Calu3 (cell line): ENCODE results near the gene TOP3A. TPM values are rescaled to one million over a fixed set of nuclear protein-coding genes. Genes with fewer than 3 reads are reported as not detected.

Source experiments
- BruUV-seq: library from RNA; stranded (reverse); fragments of 400-500 nt; replicated peaks from 2 replicates; lab custom pipeline; 2021; lab: Mats Ljungman, UMichigan
- CTCF ChIA-PET: fragments of 300-600 bp; sonication (Branson Sonifier 250); formaldehyde crosslinking; loops from one replicate; lab custom pipeline; 2022; ENCODE audit warnings: antibody characterized with exemption; lab: Charles Lee
- DNase-seq: peaks from one replicate; pipeline ENCODE4 v3.0.0; 2022
- H3K27ac Mint-ChIP-seq: one replicate; pipeline ENCODE4 v1.8.0; 2022; ENCODE audit warnings: mixed read lengths; ENCODE audit not compliant: unreplicated experiment
- H3K27me3 Mint-ChIP-seq: one replicate; pipeline ENCODE4 v1.8.0; 2022; ENCODE audit warnings: mixed read lengths; ENCODE audit not compliant: unreplicated experiment
- H3K36me3 Mint-ChIP-seq: one replicate; pipeline ENCODE4 v1.8.0; 2022; ENCODE audit warnings: mild to moderate bottlenecking, moderate library complexity, mixed read lengths; ENCODE audit not compliant: insufficient read depth, unreplicated experiment
- H3K4me1 Mint-ChIP-seq: one replicate; pipeline ENCODE4 v1.8.0; 2022; ENCODE audit warnings: mild to moderate bottlenecking, low read depth, mixed read lengths; ENCODE audit not compliant: unreplicated experiment
- H3K4me3 Mint-ChIP-seq: one replicate; pipeline ENCODE4 v1.8.0; 2022; ENCODE audit warnings: mild to moderate bottlenecking, low read depth, moderate library complexity, mixed read lengths; ENCODE audit not compliant: unreplicated experiment
- H3K9me3 Mint-ChIP-seq: one replicate; pipeline ENCODE4 v1.8.0; 2022; ENCODE audit warnings: low read depth, mixed read lengths; ENCODE audit not compliant: unreplicated experiment
- CTCF ChIP-seq: fragments of 200-600 bp; IDR thresholded peaks from one replicate; pipeline ENCODE4 v1.8.0; 2022; ENCODE audit warnings: antibody characterized with exemption; ENCODE audit not compliant: unreplicated experiment
- intact Hi-C: fragments of 100-400 bp; cut with micrococcal nuclease; formaldehyde crosslinking; loops from one replicate; pipeline ENCODE4 v1.10.0; 2022; ENCODE audit not compliant: unreplicated experiment
- total RNA-seq: library from RNA; stranded (reverse); gene quantifications from 2 replicates; pipeline ENCODE4 v1.2.3, GENCODE V29; 2022

The TOP3A gene
- total RNA-seq, 1 experiment from 2014 or later: 39.7 TPM

GRCh38 chr17:18362698-18363100 lies 47.9 kb upstream of the TOP3A start:
- BruUV-seq: TSS peak; percentile 62
- Mint-ChIP-seq H3K4me1 (peaks cover 8% of the 10 kb centered on the region), H3K27ac (peak overlapping the region; percentile 86), H3K4me3 (peak overlapping the region; percentile 84), H3K9me3 (no peaks in the 10 kb centered on the region), H3K27me3 (no peaks in the 10 kb centered on the region), H3K36me3 (peaks cover 29% of the 10 kb centered on the region)
- intact Hi-C loops: no loop called here
- CTCF ChIA-PET: interaction anchor here (0.5 to 0.8 kb wide), 2 partner anchors 48 to 151 kb away, joined by 3 read pairs; partner anchors contain the start of genes SMCR8 and TOP3A
- DNase-seq: peak; percentile 64
- TF ChIP-seq CTCF: no peak

GRCh38 chr17:18361837-18362697 lies 47.3 kb upstream of the TOP3A start:
- intact Hi-C loops: no loop called here
- H3K27ac Mint-ChIP-seq: peak overlapping the region; percentile 86

GRCh38 chr17:18360518-18360917 lies 45.7 kb upstream of the TOP3A start:
- CTCF ChIA-PET: no interaction called here
- H3K4me3 Mint-ChIP-seq: no peak overlapping the region
- no peaks in the 10 kb centered on the region for H3K27me3 Mint-ChIP-seq
- BruUV-seq: no TSS peak
- H3K27ac Mint-ChIP-seq: no peak overlapping the region
- TF ChIP-seq CTCF: no peak
- no peaks in the 10 kb centered on the region for H3K9me3 Mint-ChIP-seq
- DNase-seq: no peak
- H3K36me3 Mint-ChIP-seq: peaks cover 36% of the 10 kb centered on the region
- intact Hi-C loops: no loop called here
- H3K4me1 Mint-ChIP-seq: peaks cover 8% of the 10 kb centered on the region

More at GRCh38 chr17:18361837-18362697, 47.3 kb upstream of the TOP3A start:
- Mint-ChIP-seq H3K36me3 (peaks cover 29% of the 10 kb centered on the region), H3K9me3 (no peaks in the 10 kb centered on the region), H3K4me1 (peaks cover 8% of the 10 kb centered on the region), H3K27me3 (no peaks in the 10 kb centered on the region), H3K4me3 (peak overlapping the region; percentile 84)
- DNase-seq: no peak
- BruUV-seq: no TSS peak
- CTCF ChIA-PET: interaction anchor here (0.8 kb wide), 1 partner anchor 47 kb away, joined by 3 read pairs; the partner anchor contains the start of genes SMCR8 and TOP3A
- TF ChIP-seq CTCF: no peak

- CTCF ChIA-PET: no interaction called here
- H3K36me3 Mint-ChIP-seq: peaks cover 24% of the 10 kb centered on the region
- intact Hi-C loops: no loop called here
Observed at GRCh38 chr17:18356624-18357023, 41.8 kb upstream of the TOP3A start.

More at GRCh38 chr17:18356624-18357023, 41.8 kb upstream of the TOP3A start:
- Mint-ChIP-seq H3K9me3 (no peaks in the 10 kb centered on the region), H3K4me3 (no peak overlapping the region), H3K4me1 (no peaks in the 10 kb centered on the region), H3K27ac (no peak overlapping the region), H3K27me3 (no peaks in the 10 kb centered on the region)
- BruUV-seq: no TSS peak
- no peak for TF ChIP-seq CTCF
- no peak for DNase-seq
